RWPE2 (cell line): ENCODE data around the gene PRKAG2.

Source experiments
- ATAC-seq: fragments of 200-7000 bp; cut with Tn5 transposase; 3 replicates; pipeline ENCODE4 v1.9.1; 2021; ENCODE audit warnings: low read depth
- DNase-seq: peaks from one replicate; pipeline ENCODE4 v3.0.0-alpha.2; 2020; ENCODE audit warnings: low spot score
- H3K27ac ChIP-seq: fragments of 450-650 bp; 2 replicates; pipeline ENCODE4 v1.5.1; 2017; ENCODE audit warnings: mild to moderate bottlenecking; ENCODE audit not compliant: poor library complexity, severe bottlenecking
- H3K27me3 ChIP-seq: fragments of 250-450 bp; sonication (Bioruptor Pico); 2 replicates; pipeline ENCODE4 v1.5.1; 2021; ENCODE audit warnings: mild to moderate bottlenecking, moderate library complexity; ENCODE audit not compliant: insufficient read depth, poor library complexity, severe bottlenecking
- H3K36me3 ChIP-seq: fragments of 250-450 bp; sonication (Bioruptor Pico); 2 replicates; pipeline ENCODE4 v1.5.1; 2020; ENCODE audit warnings: low read depth, mild to moderate bottlenecking, moderate library complexity
- H3K4me1 ChIP-seq: fragments of 250-450 bp; sonication (Bioruptor Pico); 2 replicates; pipeline ENCODE4 v1.5.1; 2021; ENCODE audit warnings: mild to moderate bottlenecking, moderate library complexity; ENCODE audit not compliant: insufficient read depth, poor library complexity, severe bottlenecking
- H3K4me3 ChIP-seq: fragments of 250-450 bp; sonication (Bioruptor Pico); 2 replicates; pipeline ENCODE4 v1.5.1; 2021; ENCODE audit warnings: mild to moderate bottlenecking, moderate library complexity; ENCODE audit not compliant: severe bottlenecking
- H3K9me3 ChIP-seq: fragments of 250-450 bp; sonication (Bioruptor Pico); 2 replicates; pipeline ENCODE4 v1.5.1; 2021; ENCODE audit warnings: mild to moderate bottlenecking, moderate library complexity; ENCODE audit not compliant: severe bottlenecking
- CTCF ChIP-seq: fragments of 450-650 bp; IDR thresholded peaks from one replicate; pipeline ENCODE4 v1.5.1; 2017; ENCODE audit warnings: mild to moderate bottlenecking, moderate library complexity; ENCODE audit not compliant: poor library complexity, severe bottlenecking

PRKAG2 gene

GRCh38 chr7:151897161-151897731 lies 20.3 kb upstream of the PRKAG2 start:
- peak; percentile 37; the same call in 1 of the 3 replicates for ATAC-seq
- H3K27ac ChIP-seq = no peak overlapping the region
- no peak for DNase-seq
- no peak for TF ChIP-seq CTCF
- no peaks in the 10 kb centered on the region for H3K36me3 ChIP-seq
- peaks cover 5% of the 10 kb centered on the region for H3K4me1 ChIP-seq
- H3K4me3 ChIP-seq = no peak overlapping the region
- H3K27me3 ChIP-seq = no peaks in the 10 kb centered on the region
- H3K9me3 ChIP-seq = no peaks in the 10 kb centered on the region

DNA sequence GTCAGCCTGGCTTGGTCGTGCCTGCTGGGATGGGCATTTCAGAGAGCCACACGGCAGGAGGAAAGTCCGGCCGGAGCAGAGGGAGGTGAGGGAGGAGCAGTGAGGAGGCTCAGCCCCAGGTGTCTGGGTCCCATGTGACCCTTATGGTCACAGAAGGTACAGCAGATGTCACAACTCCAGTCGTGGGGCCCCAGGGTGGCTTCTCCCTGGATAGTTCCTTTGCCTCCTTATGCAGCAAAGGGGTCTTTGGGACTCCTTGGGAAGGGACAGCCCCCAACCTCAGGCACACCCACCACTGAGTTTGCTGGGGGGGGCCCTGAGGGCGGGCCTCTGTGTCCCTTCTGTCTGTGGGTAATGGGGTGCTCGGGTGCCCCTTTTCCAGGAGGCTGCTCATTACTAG lies 19.6 kb upstream of the PRKAG2 start:
- peaks cover 5% of the 10 kb centered on the region for H3K4me1 ChIP-seq
- no peaks in the 10 kb centered on the region for H3K9me3 ChIP-seq
- DNase-seq (no peak), ATAC-seq (no peak)
- H3K27me3 ChIP-seq = peaks cover 4% of the 10 kb centered on the region
- no peak overlapping the region for H3K27ac ChIP-seq
- no peak for TF ChIP-seq CTCF
- no peak overlapping the region for H3K4me3 ChIP-seq
- no peaks in the 10 kb centered on the region for H3K36me3 ChIP-seq

DNA sequence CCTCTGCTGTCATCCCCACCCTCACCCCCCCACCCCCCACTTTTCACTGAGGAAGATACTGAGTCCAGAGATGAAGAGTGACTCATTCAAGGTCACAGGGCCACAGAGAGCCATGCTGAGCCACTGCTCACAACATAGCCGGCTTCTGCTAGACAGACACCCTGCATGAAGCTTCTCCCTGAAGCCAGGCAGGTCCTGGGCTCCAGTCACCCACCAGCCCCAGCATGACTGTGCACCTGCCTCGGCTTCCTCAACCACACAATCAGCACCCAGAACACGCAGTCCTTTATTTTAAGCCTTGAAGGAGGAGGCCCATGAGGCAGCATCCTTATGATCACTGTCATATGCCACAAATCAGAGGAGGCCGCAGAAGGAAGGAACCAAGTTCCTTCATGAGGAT lies 19.2 kb upstream of the PRKAG2 start:
- no peak for ATAC-seq
- Histone ChIP-seq H3K4me3 (no peak overlapping the region), H3K27me3 (peaks cover 8% of the 10 kb centered on the region), H3K36me3 (no peaks in the 10 kb centered on the region), H3K9me3 (no peaks in the 10 kb centered on the region), H3K4me1 (peaks cover 5% of the 10 kb centered on the region), H3K27ac (no peak overlapping the region)
- no peak for DNase-seq
- no peak for TF ChIP-seq CTCF

DNA sequence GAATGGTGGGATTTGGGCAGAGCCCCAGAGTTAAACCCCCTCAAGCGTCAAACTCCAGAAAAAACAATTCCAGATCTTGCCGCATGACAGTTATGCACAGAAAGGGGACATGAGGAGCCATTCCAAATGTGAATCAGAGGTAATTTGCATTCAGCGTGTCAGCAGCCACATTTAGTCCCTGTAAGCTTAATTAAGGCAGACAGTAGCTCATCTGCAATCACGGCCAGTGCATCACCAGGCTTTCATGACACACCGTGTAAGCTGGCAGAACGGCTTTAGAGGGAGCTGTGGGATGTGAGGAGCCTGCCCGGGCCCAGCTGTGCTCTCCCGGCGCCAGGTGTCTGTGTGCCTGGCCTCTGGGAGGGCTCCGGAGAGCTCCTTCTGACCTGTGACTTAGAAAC lies 18.7 kb upstream of the PRKAG2 start:
- no peak for TF ChIP-seq CTCF
- no peak overlapping the region for H3K4me3 ChIP-seq
- H3K27me3 ChIP-seq = peaks cover 8% of the 10 kb centered on the region
- DNase-seq (no peak), ATAC-seq (0 out of 3 replicates have a peak, but pooled peaks have one; percentile 32)
- no peaks in the 10 kb centered on the region for H3K9me3 ChIP-seq
- H3K27ac ChIP-seq = no peak overlapping the region
- H3K36me3 ChIP-seq = no peaks in the 10 kb centered on the region
- peaks cover 5% of the 10 kb centered on the region for H3K4me1 ChIP-seq

GRCh38 chr7:151895008-151895630 lies 18.2 kb upstream of the PRKAG2 start:
- TF ChIP-seq CTCF = no peak
- no peak overlapping the region for H3K4me3 ChIP-seq
- ATAC-seq = peak; percentile 52; the same call in 2 of the 3 replicates
- no peaks in the 10 kb centered on the region for H3K9me3 ChIP-seq
- peaks cover 5% of the 10 kb centered on the region for H3K4me1 ChIP-seq
- DNase-seq = no peak
- peaks cover 8% of the 10 kb centered on the region for H3K27me3 ChIP-seq
- H3K27ac ChIP-seq = no peak overlapping the region
- H3K36me3 ChIP-seq = no peaks in the 10 kb centered on the region
